OCI-LY7 (cell line): ENCODE data around the gene PRDX1.

ENCODE experiments used
- CTCF ChIP-seq: fragments of 200-600 bp; sonication (generic); conservative IDR thresholded peaks from 2 replicates; pipeline ENCODE4 v1.5.1; 2014; ENCODE audit warnings: mild to moderate bottlenecking, antibody characterized with exemption, low read length, moderate library complexity, mixed read lengths
- EZH2phosphoT487 ChIP-seq: fragments of 200-600 bp; sonication (generic); IDR thresholded peaks from 2 replicates; pipeline ENCODE4 v1.6.1; 2018; ENCODE audit warnings: low read depth, borderline replicate concordance, mild to moderate bottlenecking, mixed run types, antibody characterized with exemption, low read length, moderate library complexity, mixed read lengths

- TF ChIP-seq EZH2phosphoT487 = no peak
- no peak for TF ChIP-seq CTCF
Observed at GRCh38 chr1:45535988-45536766, 14.5 kb upstream of the PRDX1 start.
